ENCODE measurements around the gene CYTH4.
"Not testable (repeated sequence)": the region's sequence is repeated elsewhere in the genome, so short reads cannot be mapped to it uniquely, and the experiment has no call there.

The CYTH4 gene

DNA sequence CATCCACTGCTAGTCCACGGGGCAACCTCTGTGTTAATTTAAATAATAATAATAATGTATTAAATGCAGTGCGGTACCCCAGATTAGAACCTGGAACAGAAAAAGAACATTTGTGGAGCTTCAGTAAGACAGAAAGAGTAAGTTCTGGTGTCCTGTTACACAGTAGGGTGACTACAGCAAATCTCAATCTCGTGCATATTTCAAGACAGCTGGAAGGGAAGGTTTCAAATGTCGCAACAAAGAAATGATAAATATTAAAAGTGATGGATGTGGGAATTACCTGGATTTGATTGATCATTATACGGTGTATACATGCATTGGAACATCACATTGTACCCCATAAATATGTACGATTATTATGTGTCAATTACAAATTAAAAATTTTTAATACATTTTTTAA lies 36.6 kb upstream of the CYTH4 start:
- no peak for DNase-seq

DNA sequence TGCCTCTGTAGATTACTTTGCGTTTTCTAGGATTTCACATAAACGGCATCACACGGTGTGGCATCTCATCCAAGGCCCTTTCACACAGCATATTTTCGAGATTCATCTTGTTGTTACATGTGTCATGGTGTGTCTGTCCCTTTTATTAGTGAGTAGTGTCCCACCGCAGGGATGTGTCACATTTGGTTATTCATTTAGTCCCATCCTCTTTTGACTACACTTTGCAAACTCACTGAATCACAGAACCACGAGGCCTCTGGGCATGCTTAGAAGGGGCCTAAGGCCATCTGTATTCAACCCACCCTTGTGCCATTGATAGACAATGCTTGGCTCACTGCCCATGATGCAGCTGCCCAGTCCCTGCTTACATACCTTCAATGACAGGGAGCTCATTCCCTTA lies 34.1 kb upstream of the CYTH4 start:
- in situ Hi-C loops (cut with MboI; ENCODE audit: low pct_unique_long_range_greater_than_20kb, low sequenced_read_pairs): no loop called here
- no peak for DNase-seq

More for the DNA sequence above, 36.6 kb upstream of the CYTH4 start:
- in situ Hi-C loops (cut with MboI; ENCODE audit: low pct_unique_long_range_greater_than_20kb, low sequenced_read_pairs): no loop called here

DNA sequence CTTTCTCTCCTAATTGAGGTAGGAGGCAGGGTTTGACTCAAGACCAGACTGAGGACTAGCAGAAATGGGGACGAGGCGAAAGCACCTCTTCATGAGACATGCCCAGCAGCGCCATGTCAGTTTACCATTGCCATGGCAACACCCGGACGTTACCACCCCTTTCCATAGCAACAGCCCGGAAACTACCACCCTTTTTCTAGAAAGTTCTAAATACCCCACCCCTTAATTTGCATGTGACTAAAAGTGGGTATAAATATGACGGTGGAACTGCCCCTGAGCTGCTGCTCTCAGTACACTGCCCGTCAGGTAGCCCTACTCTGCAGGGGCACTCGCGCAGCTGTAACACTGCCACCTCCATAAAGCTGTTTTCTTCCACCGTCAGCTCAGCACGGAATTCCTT lies 32.3 kb upstream of the CYTH4 start:
- no peak for DNase-seq
- in situ Hi-C loops (cut with MboI; ENCODE audit: low pct_unique_long_range_greater_than_20kb, low sequenced_read_pairs): no loop called here

DNA sequence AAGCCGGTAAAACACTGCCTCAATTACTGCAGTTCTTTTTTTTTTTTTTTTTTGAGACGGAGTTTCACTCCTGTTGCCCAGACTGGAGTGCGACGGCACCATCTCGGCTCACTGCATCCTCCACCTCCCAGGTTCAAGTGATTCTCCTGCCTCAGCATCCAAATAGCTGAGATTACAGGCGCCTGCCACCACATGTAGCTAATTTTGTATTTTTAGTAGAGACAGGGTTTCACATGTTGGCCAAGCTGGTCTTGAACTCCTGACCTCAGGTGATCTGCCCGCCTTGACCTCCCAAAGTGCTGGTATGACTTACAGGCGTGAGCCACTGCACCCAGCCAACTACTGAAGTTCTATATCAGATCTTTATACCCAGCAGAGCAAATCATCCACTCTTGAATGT lies 30.5 kb upstream of the CYTH4 start:
- in situ Hi-C loops (cut with MboI; ENCODE audit: low pct_unique_long_range_greater_than_20kb, low sequenced_read_pairs); DNase-seq: not testable (repeated sequence)

DNA sequence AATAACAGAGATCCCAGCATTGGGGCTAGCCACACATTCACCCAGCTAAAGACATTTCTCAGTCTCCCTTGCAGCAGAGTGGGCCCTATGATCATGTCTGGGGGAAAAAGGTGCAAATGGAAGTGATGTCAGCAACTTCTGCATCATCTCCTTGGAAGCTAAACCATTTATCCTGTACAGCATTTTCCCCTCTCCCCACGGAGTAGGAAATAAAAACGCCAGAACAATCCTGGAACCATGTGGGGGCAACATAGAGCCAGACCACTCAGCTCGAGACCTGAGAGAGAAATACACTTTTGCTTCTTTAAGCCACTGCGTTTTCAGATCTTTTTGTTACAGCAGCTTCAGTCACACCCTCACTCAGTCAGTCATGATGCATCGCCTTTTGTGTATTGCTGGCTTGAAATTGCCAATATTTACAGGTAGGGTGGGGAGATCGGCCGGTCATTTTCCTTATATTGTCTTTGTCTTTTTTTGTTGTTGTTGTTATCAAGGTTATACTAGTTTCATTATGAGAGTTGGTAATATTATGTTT lies 29.1 kb upstream of the CYTH4 start:
- DNase-seq: no peak
- in situ Hi-C loops (cut with MboI; ENCODE audit: low pct_unique_long_range_greater_than_20kb, low sequenced_read_pairs): no loop called here

DNA sequence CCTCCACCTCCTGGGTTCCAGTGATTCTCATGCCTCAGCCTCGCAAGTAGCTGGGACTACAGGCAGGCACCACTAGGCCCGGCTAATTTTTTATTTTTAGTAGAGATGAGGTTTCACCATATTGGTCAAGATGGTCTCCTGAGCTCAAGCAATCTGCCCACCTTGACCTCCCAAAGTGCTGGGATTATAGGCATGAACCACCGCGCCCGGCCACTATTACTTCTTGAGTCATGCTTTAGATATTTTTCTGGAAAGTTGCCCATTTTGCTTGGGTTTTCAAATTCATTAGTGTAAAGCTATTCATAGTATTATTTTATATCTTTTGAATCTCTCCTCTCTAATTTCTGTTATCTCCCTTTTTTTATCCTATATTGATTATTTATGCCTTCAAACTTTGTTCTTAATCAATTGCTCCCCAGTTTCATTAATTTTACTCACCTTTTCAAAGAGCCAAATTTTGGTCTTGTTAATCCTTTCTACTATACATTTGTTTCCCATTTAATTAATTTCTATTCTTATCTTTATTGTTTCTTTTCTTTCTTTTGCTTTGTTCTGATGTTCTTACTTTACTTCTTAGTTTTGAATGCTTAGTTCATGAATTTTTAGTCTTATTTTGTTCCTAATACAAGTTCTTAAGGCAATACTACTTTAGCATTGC lies 28.0 kb upstream of the CYTH4 start:
- DNase-seq: no peak
- in situ Hi-C loops (cut with MboI; ENCODE audit: low pct_unique_long_range_greater_than_20kb, low sequenced_read_pairs): no loop called here

DNA sequence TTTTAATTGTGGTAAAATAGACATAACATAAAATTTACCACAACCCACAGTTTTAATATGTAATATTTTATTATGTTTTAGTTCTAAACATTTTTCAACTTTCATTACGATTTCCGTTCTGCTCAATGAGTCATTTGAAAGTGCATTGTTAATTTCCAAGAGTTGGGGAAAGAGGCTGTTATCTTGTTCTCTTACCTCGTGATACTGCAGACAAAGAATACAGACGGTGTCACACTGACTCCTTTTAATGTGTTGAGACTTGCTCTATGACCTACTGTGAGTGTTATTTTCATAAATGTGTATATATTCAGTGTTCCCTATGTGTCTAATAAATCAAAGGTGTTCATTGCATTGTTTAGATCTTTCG lies 27.5 kb upstream of the CYTH4 start:
- DNase-seq: no peak
- in situ Hi-C loops (cut with MboI; ENCODE audit: low pct_unique_long_range_greater_than_20kb, low sequenced_read_pairs): no loop called here

DNA sequence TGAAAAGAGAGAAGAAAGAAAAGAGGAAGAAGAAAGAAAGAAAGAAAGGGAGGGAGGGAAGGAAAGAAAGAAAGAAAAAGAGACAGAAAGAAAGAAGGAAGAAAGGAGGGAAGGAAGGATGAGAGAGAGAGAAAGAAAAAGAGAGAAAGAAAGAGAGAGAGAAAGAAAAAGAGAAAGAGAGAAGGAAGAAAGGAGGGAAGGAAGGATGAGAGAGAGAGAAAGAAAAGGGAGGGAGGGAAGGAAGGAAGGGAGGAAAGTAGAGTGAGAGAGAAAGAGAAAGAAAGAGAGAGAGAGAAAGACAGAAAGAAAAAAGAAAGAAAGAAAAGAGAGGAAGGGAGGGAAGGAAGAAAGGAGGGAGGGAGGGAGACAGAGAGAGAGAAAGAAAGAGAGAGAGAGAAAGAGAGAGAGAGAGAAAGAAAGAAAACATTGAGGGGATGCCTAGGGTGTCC lies 26.7 kb upstream of the CYTH4 start:
- in situ Hi-C loops (cut with MboI; ENCODE audit: low pct_unique_long_range_greater_than_20kb, low sequenced_read_pairs): no loop called here
- no peak for DNase-seq

DNA sequence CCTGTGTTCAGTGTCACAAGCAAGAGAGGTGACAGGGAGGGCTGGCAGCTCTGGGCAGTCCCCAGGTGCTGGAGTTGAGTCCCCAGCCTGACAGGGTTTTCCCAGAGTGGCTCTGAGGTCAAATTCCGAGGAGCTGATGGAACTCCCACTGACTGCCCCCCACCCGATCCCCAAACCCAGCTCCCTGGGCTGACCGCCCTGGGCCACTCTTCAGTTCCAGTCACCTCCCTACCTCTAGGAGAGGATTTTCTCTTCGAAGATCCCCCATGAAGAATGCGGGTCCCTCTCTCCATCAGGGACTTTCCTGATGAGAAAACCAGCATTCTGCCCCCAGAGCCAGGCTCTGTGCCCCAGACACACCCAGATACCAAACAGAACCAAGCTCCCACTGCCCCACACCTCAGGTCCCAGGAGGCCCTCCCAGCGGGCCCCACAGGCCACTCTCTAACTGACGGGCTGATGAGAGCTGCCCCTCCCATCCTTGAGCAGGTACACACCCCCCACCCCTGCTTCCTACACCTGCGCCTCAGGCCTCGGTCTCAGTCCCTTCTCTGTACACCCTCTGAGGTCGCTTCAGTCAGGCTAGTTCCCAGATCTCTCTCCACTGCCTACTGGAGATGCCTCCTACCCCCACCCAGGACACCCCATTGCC lies 26.1 kb upstream of the CYTH4 start:
- in situ Hi-C loops (cut with MboI; ENCODE audit: low pct_unique_long_range_greater_than_20kb, low sequenced_read_pairs): no loop called here
- no peak for DNase-seq

DNA sequence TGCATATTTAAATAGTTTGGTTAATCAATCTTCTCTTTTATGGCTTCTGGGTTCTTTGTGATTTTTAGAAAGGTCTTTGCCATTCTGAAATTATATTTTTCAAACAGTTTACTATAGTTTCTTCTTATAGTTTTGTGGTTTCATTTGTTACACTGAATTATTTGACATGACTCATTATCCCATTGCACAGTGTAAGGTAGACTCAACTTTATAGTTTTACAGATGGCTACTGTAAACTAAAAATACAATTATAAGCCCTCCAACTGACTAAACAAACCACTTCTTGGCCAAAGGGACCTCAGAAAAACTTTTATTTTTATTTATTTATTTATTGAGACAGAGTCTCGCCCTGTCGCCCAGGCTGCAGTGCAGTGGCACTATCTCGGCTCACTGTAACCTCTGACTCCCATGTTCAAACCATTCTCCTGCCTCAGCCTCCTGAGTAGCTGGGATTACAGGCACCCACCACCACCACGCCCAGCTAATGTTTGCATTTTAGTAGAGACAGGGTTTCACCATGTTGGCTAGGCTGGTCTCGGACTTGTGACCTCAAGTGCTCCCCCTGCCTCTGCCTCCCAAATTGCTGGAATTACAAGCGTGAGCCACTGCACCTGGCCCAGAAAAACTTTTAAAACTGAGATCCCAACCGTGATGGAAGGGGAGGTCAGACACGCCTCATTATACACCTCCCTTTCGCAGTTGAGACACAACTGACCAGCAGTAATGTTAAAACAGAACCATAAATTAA lies 24.1 kb upstream of the CYTH4 start:
- in situ Hi-C loops (cut with MboI; ENCODE audit: low pct_unique_long_range_greater_than_20kb, low sequenced_read_pairs): no loop called here

DNA sequence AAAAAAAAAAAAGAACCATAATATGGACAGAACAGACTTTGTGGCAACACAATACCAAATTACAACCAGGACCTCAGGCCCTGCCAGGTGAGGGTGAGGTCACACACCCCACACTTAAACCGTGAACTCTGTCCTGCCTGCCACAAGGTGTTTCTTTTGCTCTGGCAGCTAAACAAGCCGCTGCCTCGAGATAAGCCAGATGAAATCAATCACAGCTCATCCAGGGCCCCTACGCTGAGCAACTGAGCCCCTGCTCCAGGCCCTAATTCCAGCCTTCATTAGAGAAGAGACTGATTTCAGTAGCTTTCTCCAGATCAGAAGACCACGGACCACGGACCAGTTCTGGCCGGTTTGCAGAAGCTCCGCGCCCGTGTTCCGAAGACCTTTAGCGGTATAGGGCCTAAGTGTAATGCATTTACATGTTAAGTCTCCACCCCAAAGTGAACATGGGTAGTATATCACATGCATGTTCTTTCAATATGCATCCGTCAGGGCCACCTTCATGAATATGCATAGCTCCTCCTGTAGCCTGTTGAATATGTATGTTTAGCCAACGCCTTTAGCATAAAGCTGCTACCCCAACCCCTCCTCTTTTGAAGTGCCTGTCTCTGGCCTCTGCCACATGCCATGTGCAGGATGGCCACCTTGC lies 23.4 kb upstream of the CYTH4 start:
- DNase-seq: no peak
- in situ Hi-C loops (cut with MboI; ENCODE audit: low pct_unique_long_range_greater_than_20kb, low sequenced_read_pairs): no loop called here

More for the DNA sequence above, 24.1 kb upstream of the CYTH4 start:
- DNase-seq: no peak

DNA sequence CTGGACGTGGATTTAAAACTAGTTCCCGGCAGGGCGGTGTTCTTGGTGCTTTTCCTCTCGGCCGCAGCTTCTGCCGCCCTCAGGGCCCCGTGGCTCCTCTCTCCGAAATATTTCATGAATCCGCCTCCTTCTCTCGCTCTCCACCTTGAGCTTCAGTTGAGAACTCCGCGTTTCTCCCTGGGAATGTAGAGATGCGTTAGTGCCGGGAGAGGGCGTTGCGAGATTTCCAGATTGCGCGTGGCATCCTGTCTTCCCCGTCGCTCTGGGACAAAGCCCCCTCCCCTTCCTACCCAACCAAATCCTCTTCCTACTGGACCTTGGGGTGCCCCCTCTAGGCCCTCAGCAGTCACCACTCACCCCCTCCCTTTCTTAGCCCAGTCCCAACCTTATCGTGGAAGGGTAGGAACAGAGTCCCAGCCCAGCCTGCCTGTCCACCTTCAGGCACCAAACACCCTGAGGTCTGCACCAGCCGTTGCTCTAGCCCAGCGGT lies 22.7 kb upstream of the CYTH4 start:
- in situ Hi-C loops (cut with MboI; ENCODE audit: low pct_unique_long_range_greater_than_20kb, low sequenced_read_pairs): no loop called here
- DNase-seq: peak; percentile 70

DNA sequence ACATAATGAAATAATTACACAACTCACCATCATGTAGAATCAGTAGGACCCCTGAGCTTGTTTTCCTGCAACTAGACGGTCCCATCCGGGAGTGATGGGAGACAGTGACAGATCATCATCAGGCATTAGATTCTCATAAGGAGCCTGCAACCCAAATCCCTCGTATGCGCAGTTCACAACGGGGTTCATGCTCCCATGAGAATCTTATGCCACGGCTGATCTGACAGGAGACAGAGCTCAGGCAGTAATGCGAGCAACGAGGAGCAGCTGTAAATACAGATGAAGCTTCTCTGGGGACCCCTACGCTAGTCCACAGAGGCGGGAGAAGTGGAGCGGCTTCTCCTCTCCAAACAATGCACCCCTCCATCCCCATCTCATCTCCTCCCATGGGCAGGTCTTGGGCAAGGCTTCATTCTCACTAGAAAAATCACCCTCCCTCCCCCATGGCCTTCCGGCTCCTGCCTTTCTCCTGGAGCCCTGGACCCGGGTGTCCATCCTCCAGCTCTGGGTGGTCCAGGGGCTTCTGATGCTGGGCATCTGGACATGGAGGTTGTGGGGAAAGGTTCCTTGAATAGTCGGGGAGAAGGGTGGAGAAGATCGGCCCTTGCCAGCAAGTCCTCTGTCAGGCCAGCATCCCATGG lies 22.0 kb upstream of the CYTH4 start:
- in situ Hi-C loops (cut with MboI; ENCODE audit: low pct_unique_long_range_greater_than_20kb, low sequenced_read_pairs): no loop called here

DNA sequence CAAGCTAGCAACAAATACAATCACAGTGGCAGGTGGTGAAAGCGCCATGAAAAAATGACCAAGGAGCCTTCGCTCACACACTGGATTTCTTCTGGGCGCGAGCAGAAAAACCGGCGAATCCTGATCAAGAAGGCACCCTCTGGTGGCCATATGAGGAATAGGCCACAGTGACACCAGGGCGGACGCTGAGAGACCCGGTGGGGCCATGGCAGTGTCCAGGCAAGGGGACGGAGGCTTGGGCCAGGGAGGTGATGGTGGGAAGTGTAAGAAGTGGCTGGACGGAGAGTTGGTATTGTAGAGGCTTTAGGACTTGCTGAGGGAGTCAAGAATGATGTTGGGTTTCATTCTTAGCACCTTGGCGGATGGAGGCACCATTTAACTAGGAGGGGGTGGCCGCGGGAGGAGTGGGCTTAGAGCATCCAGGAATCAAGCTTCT lies 21.4 kb upstream of the CYTH4 start:
- in situ Hi-C loops (cut with MboI; ENCODE audit: low pct_unique_long_range_greater_than_20kb, low sequenced_read_pairs): no loop called here

More for the DNA sequence above, 22.0 kb upstream of the CYTH4 start:
- no peak for DNase-seq

DNA sequence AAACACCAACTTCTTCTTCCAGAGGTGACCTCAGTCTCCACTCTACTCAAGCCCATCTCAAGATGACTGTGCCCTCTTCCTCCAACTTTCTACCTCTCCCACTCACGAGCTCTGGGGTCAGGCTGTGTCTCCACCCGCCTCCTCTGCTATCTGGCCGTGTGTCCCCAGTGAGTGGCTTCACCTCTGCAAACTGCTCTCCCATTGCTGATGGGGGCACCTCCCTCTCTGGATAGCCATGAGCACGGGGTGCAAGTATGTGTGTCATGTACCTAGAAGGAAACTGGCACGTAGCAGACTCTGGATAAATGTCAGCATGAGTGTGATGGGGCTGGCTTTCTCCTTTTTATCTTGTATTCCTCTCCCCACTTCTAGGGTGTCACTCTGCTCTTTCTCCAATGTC lies 20.0 kb upstream of the CYTH4 start:
- in situ Hi-C loops (cut with MboI; ENCODE audit: low pct_unique_long_range_greater_than_20kb, low sequenced_read_pairs): no loop called here
- no peak for DNase-seq

More for the DNA sequence above, 21.4 kb upstream of the CYTH4 start:
- peak; percentile 67 for DNase-seq

DNA sequence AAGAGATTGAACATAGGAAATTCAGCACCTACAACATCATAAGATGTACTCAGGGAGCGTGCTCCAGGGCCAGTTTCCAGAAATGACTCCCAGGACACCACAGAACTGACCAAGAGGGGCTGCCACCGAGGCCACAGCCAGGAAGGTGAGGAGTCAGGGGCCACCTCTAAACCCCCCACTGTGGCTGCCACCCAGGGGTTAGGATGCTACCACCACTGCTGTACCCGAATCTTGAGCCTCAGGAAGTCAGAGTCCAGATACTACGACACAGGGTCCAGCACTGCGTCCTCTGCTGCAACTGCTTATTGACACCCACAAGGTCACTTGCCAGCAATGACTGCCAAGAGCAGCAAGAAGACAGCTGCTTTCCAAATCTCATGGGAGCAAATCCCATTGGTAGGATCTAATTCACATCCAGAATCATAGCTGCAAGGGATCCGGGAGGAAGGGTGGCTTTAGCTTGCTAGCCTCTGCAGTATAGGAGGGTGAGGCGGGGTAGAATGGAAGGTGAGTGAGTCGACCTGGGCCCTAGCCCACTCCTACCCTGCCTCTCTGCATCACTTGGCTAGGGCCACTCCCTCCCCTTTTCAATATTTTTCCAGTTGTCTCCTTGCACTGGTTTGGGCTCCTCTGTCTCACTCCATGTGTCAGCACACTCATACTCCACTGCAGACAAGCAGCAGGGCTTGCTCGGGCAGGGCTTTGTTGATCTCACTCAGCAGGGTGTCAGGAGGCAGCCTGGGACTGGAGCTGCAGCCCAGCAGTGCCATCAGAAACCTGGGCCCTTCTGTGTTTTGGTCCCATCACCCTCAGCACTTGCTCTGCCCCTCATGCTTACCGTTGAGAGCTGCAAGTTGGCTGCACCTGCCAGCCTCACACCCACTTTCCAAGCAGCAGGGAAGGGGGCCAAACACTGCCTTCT lies 18.1 kb upstream of the CYTH4 start:
- in situ Hi-C loops (cut with MboI; ENCODE audit: low pct_unique_long_range_greater_than_20kb, low sequenced_read_pairs): no loop called here
- no peak for DNase-seq

DNA sequence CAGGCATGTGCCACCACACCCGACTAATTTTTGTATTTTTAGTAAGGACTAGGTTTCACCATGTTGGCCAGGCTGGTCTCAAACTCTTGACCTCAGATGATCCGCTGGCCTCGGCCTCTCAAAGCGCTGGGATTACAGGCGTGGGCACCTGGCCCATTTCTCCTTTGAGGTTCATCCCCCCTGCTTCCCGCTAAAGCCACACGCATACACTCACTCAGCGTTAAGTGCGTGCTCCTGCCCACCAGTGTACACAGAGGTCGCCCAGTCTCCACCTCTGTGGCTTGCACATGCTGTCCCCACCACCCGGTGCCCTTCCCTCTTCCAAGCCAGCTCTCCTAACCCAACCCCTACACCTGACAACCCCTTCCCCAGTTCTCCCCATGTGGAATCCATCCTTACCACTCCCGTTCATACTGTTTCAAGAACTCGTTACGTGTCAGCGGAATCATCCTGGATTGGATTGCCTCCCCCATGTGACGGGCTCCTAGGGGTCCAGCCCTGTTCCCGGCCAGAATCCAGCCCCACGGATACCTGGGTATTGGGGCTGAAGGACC lies 15.7 kb upstream of the CYTH4 start:
- in situ Hi-C loops (cut with MboI; ENCODE audit: low pct_unique_long_range_greater_than_20kb, low sequenced_read_pairs): no loop called here
- no peak for DNase-seq

DNA sequence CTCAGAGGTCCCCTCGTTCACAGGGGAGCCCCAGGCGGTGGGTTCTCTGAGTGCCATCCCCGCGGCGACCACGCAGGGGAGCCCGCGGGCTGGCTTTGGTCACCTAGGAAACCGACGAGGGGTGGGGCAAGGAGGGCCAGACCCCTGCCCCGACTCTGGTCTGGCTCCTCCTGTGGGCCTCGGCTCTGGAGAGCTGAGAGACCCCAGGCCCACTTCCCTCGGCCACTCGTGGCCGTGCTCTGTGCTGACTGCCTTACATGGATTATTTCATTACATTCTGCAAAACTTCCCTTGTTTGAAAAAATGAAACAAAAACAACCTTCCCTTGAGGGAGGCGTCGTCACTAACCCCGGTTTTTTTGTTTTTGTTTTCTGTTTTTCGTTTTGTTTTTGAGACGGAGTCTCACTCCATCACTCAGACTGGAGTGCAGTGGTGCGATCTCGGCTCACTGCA lies 15.1 kb upstream of the CYTH4 start:
- peak; percentile 70 for DNase-seq
- in situ Hi-C loops (cut with MboI; ENCODE audit: low pct_unique_long_range_greater_than_20kb, low sequenced_read_pairs): no loop called here
